K562 (cell line): ENCODE data around the gene RABEPK. TPM values are rescaled to one million over a fixed set of nuclear protein-coding genes. Genes with fewer than 3 reads are reported as not detected.

Experiments
- BHLHE40 ChIP-seq: IDR thresholded peaks from 2 replicates; pipeline ENCODE4 v1.6.1; 2011; ENCODE audit warnings: low read length, improper control_type of control experiment
- NCOA1 ChIP-seq: fragments of 450-650 bp; IDR thresholded peaks from 2 replicates; pipeline ENCODE4 v1.6.1; 2016; ENCODE audit warnings: low read depth
- TEAD4 ChIP-seq, 2 experiments: sonication (generic) in 1 of 2; formaldehyde crosslinking in 1 of 2; IDR thresholded peaks; 2 replicates each; pipeline versions ENCODE4 v1.6.1 to v1.8.0; 2012 to 2022; ENCODE audit warnings: borderline replicate concordance in 1 of 2, inconsistent platforms in 1 of 2, low read length in 1 of 2, mild to moderate bottlenecking in 1 of 2, missing genetic modification reagents in 1 of 2
- polyA plus RNA-seq, 8 experiments: library from polyadenylated mRNA; depleted of rRNA in 4 of 8; stranded (reverse) in 5 of 8; unstranded in 3 of 8; fragments of >200 nt; fragmentation: Nextera tagmentation in 2 of 8; fragmentation: Illumina TruSeq in 1 of 8; extraction: Ambion mirVana in 2 of 8; extraction: Trizol in 1 of 8; gene quantifications; 2 replicates each; pipeline versions ENCODE4 v1.2.1 to v1.2.3, GENCODE V29; 2011 to 2014; ENCODE audit warnings: inconsistent platforms in 1 of 8, missing spikeins in 1 of 8
- total RNA-seq, 7 experiments: library from RNA; depleted of rRNA in 6 of 7; stranded (reverse); fragments of >200 nt in 6 of 7; fragmentation: Illumina TruSeq in 2 of 7; extraction: Trizol in 2 of 7; gene quantifications; 2 replicates each; pipeline versions ENCODE4 v1.2.1 to v1.2.3, GENCODE V29; 2011 to 2021; ENCODE audit warnings: low replicate concordance in 1 of 7
- TF ChIP-seq, protein P1 (sequence below): fragments of 250-450 bp; sonication (Bioruptor Pico); IDR thresholded peaks from 2 replicates; pipeline ENCODE4 v1.4.0; 2020
- TF ChIP-seq, protein P2 (sequence below): sonication (generic); formaldehyde crosslinking; IDR thresholded peaks from 2 replicates; pipeline ENCODE4 v1.8.0; 2022; ENCODE audit warnings: missing genetic modification reagents, mild to moderate bottlenecking, borderline replicate concordance
- TF ChIP-seq, protein P3 (sequence below): sonication (generic); formaldehyde crosslinking; IDR thresholded peaks from 2 replicates; pipeline ENCODE4 v1.8.0; 2022; ENCODE audit warnings: missing genetic modification reagents, mild to moderate bottlenecking, moderate library complexity, borderline replicate concordance
- TF ChIP-seq, protein P4 (sequence below): fragments of 450-650 bp; IDR thresholded peaks from 2 replicates; pipeline ENCODE4 v1.6.1; 2016; ENCODE audit warnings: low read depth

RABEPK gene
- total and polyA plus RNA-seq, 9 of the 15 experiments (the other 6 are each of a cell fraction or from before 2014, with no cell fraction given): 38.3 to 113 (median 52.8) TPM

DNA sequence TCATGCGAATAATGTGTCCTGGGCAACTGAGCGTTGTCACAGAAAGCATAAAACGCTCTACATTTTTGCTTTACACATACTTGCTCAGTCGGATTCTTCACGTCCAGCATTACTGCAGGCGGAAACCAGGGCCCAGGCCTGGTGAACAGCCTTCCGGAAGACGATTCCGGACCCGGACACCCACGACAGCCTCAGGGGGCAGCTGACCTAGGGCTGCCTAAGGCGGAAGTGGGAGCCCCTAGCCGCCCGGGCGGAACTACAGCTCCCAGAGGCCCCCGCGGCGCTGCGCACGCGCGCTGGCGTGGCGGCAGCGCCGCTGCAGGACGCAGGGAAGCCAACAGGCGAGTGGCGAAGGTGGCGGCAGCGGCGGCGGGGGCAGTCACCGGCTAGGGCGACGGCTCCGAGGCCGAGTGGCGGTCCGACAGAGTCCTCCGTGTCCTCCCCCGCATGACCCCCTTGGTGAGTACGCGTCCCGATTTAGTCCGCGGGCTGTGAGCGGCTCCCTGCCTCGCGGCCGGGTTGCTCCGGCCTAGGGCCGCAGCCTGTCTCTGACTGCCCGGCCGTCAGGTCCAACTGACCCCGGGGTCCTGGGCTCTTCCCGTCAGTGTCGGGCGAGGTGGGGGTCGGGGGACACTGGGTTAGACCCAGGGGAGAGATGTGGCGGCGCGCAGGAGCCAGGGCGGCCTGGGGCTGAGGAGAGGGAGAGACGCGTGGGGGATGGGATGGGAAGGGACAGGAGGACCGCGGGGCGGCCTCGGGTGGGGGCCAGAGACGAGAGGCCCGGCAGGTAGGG, 61.4 kb downstream of the RABEPK start, which contains the start of gene GAPVD1 (continued):
- TF ChIP-seq, protein P1, sequence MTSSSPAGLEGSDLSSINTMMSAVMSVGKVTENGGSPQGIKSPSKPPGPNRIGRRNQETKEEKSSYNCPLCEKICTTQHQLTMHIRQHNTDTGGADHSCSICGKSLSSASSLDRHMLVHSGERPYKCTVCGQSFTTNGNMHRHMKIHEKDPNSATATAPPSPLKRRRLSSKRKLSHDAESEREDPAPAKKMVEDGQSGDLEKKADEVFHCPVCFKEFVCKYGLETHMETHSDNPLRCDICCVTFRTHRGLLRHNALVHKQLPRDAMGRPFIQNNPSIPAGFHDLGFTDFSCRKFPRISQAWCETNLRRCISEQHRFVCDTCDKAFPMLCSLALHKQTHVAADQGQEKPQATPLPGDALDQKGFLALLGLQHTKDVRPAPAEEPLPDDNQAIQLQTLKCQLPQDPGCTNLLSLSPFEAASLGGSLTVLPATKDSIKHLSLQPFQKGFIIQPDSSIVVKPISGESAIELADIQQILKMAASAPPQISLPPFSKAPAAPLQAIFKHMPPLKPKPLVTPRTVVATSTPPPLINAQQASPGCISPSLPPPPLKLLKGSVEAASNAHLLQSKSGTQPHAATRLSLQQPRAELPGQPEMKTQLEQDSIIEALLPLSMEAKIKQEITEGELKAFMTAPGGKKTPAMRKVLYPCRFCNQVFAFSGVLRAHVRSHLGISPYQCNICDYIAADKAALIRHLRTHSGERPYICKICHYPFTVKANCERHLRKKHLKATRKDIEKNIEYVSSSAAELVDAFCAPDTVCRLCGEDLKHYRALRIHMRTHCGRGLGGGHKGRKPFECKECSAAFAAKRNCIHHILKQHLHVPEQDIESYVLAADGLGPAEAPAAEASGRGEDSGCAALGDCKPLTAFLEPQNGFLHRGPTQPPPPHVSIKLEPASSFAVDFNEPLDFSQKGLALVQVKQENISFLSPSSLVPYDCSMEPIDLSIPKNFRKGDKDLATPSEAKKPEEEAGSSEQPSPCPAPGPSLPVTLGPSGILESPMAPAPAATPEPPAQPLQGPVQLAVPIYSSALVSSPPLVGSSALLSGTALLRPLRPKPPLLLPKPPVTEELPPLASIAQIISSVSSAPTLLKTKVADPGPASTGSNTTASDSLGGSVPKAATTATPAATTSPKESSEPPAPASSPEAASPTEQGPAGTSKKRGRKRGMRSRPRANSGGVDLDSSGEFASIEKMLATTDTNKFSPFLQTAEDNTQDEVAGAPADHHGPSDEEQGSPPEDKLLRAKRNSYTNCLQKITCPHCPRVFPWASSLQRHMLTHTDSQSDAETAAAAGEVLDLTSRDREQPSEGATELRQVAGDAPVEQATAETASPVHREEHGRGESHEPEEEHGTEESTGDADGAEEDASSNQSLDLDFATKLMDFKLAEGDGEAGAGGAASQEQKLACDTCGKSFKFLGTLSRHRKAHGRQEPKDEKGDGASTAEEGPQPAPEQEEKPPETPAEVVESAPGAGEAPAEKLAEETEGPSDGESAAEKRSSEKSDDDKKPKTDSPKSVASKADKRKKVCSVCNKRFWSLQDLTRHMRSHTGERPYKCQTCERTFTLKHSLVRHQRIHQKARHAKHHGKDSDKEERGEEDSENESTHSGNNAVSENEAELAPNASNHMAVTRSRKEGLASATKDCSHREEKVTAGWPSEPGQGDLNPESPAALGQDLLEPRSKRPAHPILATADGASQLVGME (CRISPR knock-in tag): 0 out of 2 replicates have a peak, but pooled peaks have one; percentile 60
- TF ChIP-seq, protein P2, sequence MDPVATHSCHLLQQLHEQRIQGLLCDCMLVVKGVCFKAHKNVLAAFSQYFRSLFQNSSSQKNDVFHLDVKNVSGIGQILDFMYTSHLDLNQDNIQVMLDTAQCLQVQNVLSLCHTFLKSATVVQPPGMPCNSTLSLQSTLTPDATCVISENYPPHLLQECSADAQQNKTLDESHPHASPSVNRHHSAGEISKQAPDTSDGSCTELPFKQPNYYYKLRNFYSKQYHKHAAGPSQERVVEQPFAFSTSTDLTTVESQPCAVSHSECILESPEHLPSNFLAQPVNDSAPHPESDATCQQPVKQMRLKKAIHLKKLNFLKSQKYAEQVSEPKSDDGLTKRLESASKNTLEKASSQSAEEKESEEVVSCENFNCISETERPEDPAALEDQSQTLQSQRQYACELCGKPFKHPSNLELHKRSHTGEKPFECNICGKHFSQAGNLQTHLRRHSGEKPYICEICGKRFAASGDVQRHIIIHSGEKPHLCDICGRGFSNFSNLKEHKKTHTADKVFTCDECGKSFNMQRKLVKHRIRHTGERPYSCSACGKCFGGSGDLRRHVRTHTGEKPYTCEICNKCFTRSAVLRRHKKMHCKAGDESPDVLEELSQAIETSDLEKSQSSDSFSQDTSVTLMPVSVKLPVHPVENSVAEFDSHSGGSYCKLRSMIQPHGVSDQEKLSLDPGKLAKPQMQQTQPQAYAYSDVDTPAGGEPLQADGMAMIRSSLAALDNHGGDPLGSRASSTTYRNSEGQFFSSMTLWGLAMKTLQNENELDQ (CRISPR knock-in tag): no peak
- TF ChIP-seq, protein P3, sequence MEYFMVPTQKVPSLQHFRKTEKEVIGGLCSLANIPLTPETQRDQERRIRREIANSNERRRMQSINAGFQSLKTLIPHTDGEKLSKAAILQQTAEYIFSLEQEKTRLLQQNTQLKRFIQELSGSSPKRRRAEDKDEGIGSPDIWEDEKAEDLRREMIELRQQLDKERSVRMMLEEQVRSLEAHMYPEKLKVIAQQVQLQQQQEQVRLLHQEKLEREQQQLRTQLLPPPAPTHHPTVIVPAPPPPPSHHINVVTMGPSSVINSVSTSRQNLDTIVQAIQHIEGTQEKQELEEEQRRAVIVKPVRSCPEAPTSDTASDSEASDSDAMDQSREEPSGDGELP (CRISPR knock-in tag): peak; percentile 93
- peak; percentile 42; the same call in 1 of the 2 replicates for TF ChIP-seq TEAD4 (IDR thresholded peaks at IDR 0.05; ENCODE audit: low read length)
- no peak for TF ChIP-seq TEAD4 (CRISPR knock-in tag; IDR thresholded peaks at IDR 0.05; ENCODE audit: borderline replicate concordance)
- TF ChIP-seq, protein P4, sequence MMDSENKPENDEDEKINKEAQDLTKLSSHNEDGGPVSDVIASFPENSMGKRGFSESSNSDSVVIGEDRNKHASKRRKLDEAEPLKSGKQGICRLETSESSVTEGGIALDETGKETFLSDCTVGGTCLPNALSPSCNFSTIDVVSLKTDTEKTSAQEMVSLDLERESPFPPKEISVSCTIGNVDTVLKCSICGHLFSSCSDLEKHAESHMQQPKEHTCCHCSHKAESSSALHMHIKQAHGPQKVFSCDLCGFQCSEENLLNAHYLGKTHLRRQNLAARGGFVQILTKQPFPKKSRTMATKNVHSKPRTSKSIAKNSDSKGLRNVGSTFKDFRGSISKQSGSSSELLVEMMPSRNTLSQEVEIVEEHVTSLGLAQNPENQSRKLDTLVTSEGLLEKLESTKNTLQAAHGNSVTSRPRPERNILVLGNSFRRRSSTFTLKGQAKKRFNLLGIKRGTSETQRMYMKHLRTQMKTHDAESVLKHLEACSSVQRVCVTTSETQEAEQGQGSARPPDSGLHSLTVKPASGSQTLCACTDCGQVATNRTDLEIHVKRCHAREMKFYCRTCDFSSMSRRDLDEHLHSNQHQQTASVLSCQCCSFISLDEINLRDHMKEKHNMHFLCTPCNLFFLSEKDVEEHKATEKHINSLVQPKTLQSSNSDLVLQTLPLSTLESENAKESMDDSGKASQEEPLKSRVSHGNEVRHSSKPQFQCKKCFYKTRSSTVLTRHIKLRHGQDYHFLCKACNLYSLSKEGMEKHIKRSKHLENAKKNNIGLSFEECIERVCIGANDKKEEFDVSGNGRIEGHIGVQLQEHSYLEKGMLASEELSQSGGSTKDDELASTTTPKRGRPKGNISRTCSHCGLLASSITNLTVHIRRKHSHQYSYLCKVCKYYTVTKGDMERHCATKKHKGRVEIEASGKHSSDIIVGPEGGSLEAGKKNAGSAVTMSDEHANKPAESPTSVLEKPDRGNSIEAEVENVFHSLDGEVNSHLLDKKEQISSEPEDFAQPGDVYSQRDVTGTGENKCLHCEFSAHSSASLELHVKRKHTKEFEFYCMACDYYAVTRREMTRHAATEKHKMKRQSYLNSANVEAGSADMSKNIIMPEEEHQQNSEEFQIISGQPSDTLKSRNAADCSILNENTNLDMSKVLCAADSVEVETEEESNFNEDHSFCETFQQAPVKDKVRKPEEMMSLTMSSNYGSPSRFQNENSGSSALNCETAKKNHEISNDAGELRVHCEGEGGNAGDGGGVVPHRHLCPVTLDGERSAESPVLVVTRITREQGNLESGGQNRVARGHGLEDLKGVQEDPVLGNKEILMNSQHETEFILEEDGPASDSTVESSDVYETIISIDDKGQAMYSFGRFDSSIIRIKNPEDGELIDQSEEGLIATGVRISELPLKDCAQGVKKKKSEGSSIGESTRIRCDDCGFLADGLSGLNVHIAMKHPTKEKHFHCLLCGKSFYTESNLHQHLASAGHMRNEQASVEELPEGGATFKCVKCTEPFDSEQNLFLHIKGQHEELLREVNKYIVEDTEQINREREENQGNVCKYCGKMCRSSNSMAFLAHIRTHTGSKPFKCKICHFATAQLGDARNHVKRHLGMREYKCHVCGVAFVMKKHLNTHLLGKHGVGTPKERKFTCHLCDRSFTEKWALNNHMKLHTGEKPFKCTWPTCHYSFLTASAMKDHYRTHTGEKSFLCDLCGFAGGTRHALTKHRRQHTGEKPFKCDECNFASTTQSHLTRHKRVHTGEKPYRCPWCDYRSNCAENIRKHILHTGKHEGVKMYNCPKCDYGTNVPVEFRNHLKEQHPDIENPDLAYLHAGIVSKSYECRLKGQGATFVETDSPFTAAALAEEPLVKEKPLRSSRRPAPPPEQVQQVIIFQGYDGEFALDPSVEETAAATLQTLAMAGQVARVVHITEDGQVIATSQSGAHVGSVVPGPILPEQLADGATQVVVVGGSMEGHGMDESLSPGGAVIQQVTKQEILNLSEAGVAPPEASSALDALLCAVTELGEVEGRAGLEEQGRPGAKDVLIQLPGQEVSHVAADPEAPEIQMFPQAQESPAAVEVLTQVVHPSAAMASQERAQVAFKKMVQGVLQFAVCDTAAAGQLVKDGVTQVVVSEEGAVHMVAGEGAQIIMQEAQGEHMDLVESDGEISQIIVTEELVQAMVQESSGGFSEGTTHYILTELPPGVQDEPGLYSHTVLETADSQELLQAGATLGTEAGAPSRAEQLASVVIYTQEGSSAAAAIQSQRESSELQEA: 0 out of 2 replicates have a peak, but pooled peaks have one; percentile 29
- TF ChIP-seq NCOA1: 0 out of 2 replicates have a peak, but pooled peaks have one; percentile 26
- peak; percentile 37; the same call in 1 of the 2 replicates for TF ChIP-seq BHLHE40
